ENCODE data around the gene TCEA2. TPM values are rescaled to one million over a fixed set of nuclear protein-coding genes. Genes with fewer than 3 reads are reported as not detected.

The TCEA2 gene
- total and polyA plus RNA-seq, 2 of the 13 experiments (the other 11 are each of a cell fraction or from before 2014, with no cell fraction given) = 28.1 to 33.7 TPM

DNA sequence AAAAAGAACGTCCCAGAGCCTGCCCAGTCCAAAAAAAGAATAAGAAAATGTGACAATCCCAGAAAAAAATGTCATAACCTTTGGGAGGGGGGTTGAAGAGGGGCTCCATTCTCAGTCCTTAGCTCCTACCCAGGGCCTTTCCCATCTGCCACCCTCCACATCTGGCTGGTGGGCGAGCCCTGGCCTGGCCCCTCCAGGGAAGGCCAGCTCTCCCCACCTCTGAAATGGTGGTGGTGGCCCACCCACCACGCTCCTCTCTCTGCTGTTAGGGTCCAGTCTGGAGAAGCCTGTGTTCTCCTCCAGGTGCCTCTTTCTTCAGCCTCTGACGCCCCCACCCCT, 15.9 kb downstream of the TCEA2 start:
- H3K79me2 ChIP-seq (ENCODE audit: insufficient read depth, low read length) = no peaks in the 10 kb centered on the region
- CTCF ChIA-PET (ENCODE audit: low intra/inter-chr PET ratio, low total read pairs) = no interaction called here
- H2AFZ ChIP-seq (ENCODE audit: low read length) = no peak overlapping the region
- H3K27me3 ChIP-seq (ENCODE audit: control insufficient read depth in 1 of 2, insufficient read depth in 2 of 2, low read length in 2 of 2) = peaks cover 1 to 9% of the 10 kb centered on the region in 2 experiments; a peak in 2 of 5 replicates
- no peaks in the 10 kb centered on the region for H3K9me3 ChIP-seq (ENCODE audit: low read length)
- 28% methylated on average over 4 of the region's 4 CpGs for WGBS (ENCODE audit: low lambda C conversion rate)
- H3K4me1 ChIP-seq (ENCODE audit: insufficient read depth, low read length) = peaks cover 53% of the 10 kb centered on the region
- peak overlapping the region; percentile 77 to 89 (median 85) for H3K4me3 ChIP-seq (replicated peaks in 1 of 3; ENCODE audit: insufficient read depth in 1 of 3, low read depth in 2 of 3, low read length in 3 of 3)
- peak overlapping the region; percentile 99 for H3K4me2 ChIP-seq (ENCODE audit: low read depth, low read length)
- no peak overlapping the region for H3K27ac ChIP-seq (ENCODE audit: extremely low read length, insufficient read depth, low read length)
- intact Hi-C loops (cut with micrococcal nuclease; ENCODE audit: unreplicated experiment) (no loop called here), in situ Hi-C loops (cut with HindIII; ENCODE audit: extremely low pct_ligation_motif_present, low pct_unique_long_range_greater_than_20kb) (no loop called here)
- TSS peak; percentile 65 for BruUV-seq (replicated peaks)
- no peak for FAIRE-seq
- peak overlapping the region; percentile 78 for H3K9ac ChIP-seq (ENCODE audit: insufficient read depth, low read depth, low read length)
- TF ChIP-seq U2AF1 (optimal IDR thresholded peaks at IDR 0.05; ENCODE audit: low read depth, low read length) = peak; percentile 8
- 0 out of 2 replicates have a peak, but pooled peaks have one; percentile 5 for TF ChIP-seq TBX2 (CRISPR knock-in tag; IDR thresholded peaks at IDR 0.05; ENCODE audit: borderline replicate concordance)
- TF ChIP-seq, protein P1, sequence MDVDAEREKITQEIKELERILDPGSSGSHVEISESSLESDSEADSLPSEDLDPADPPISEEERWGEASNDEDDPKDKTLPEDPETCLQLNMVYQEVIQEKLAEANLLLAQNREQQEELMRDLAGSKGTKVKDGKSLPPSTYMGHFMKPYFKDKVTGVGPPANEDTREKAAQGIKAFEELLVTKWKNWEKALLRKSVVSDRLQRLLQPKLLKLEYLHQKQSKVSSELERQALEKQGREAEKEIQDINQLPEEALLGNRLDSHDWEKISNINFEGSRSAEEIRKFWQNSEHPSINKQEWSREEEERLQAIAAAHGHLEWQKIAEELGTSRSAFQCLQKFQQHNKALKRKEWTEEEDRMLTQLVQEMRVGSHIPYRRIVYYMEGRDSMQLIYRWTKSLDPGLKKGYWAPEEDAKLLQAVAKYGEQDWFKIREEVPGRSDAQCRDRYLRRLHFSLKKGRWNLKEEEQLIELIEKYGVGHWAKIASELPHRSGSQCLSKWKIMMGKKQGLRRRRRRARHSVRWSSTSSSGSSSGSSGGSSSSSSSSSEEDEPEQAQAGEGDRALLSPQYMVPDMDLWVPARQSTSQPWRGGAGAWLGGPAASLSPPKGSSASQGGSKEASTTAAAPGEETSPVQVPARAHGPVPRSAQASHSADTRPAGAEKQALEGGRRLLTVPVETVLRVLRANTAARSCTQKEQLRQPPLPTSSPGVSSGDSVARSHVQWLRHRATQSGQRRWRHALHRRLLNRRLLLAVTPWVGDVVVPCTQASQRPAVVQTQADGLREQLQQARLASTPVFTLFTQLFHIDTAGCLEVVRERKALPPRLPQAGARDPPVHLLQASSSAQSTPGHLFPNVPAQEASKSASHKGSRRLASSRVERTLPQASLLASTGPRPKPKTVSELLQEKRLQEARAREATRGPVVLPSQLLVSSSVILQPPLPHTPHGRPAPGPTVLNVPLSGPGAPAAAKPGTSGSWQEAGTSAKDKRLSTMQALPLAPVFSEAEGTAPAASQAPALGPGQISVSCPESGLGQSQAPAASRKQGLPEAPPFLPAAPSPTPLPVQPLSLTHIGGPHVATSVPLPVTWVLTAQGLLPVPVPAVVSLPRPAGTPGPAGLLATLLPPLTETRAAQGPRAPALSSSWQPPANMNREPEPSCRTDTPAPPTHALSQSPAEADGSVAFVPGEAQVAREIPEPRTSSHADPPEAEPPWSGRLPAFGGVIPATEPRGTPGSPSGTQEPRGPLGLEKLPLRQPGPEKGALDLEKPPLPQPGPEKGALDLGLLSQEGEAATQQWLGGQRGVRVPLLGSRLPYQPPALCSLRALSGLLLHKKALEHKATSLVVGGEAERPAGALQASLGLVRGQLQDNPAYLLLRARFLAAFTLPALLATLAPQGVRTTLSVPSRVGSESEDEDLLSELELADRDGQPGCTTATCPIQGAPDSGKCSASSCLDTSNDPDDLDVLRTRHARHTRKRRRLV (CRISPR knock-in tag; IDR thresholded peaks at IDR 0.05) = peak; percentile 76; the same call in 1 of the 2 replicates
- TF ChIP-seq ZNF788 (CRISPR knock-in tag; IDR thresholded peaks at IDR 0.05; ENCODE audit: borderline replicate concordance) = peak; percentile 14; the same call in 1 of the 2 replicates
- TF ChIP-seq MIXL1 (CRISPR knock-in tag; IDR thresholded peaks at IDR 0.05) = no peak
- no peak for TF ChIP-seq ZNF766 (CRISPR knock-in tag; IDR thresholded peaks at IDR 0.05; ENCODE audit: borderline replicate concordance)
- 0 out of 2 replicates have a peak, but pooled peaks have one; percentile 43 for TF ChIP-seq ZNF20 (CRISPR knock-in tag; IDR thresholded peaks at IDR 0.05)
- TF ChIP-seq TGIF2 (CRISPR knock-in tag; IDR thresholded peaks at IDR 0.05) = peak; percentile 1; the same call in 1 of the 2 replicates
- TF ChIP-seq, protein P2, sequence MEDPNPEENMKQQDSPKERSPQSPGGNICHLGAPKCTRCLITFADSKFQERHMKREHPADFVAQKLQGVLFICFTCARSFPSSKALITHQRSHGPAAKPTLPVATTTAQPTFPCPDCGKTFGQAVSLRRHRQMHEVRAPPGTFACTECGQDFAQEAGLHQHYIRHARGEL (CRISPR knock-in tag; IDR thresholded peaks at IDR 0.05) = 0 out of 2 replicates have a peak, but pooled peaks have one; percentile 29
- TF ChIP-seq, protein P3, sequence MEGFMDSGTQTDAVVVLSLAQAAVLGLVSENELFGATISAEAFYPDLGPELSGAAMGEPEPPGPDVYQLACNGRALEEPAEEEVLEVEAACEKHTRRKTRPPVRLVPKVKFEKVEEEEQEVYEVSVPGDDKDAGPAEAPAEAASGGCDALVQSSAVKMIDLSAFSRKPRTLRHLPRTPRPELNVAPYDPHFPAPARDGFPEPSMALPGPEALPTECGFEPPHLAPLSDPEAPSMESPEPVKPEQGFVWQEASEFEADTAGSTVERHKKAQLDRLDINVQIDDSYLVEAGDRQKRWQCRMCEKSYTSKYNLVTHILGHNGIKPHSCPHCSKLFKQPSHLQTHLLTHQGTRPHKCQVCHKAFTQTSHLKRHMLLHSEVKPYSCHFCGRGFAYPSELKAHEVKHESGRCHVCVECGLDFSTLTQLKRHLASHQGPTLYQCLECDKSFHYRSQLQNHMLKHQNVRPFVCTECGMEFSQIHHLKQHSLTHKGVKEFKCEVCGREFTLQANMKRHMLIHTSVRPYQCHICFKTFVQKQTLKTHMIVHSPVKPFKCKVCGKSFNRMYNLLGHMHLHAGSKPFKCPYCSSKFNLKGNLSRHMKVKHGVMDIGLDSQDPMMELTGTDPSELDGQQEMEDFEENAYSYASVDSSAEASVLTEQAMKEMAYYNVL (CRISPR knock-in tag; IDR thresholded peaks at IDR 0.05; ENCODE audit: borderline replicate concordance) = peak; percentile 37; the same call in 1 of the 2 replicates
- TF ChIP-seq, protein P4, sequence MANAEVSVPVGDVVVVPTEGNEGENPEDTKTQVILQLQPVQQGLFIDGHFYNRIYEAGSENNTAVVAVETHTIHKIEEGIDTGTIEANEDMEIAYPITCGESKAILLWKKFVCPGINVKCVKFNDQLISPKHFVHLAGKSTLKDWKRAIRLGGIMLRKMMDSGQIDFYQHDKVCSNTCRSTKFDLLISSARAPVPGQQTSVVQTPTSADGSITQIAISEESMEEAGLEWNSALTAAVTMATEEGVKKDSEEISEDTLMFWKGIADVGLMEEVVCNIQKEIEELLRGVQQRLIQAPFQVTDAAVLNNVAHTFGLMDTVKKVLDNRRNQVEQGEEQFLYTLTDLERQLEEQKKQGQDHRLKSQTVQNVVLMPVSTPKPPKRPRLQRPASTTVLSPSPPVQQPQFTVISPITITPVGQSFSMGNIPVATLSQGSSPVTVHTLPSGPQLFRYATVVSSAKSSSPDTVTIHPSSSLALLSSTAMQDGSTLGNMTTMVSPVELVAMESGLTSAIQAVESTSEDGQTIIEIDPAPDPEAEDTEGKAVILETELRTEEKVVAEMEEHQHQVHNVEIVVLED (CRISPR knock-in tag; IDR thresholded peaks at IDR 0.05; ENCODE audit: borderline replicate concordance) = peak; percentile 45; the same call in 1 of the 2 replicates
- TF ChIP-seq, protein P5, sequence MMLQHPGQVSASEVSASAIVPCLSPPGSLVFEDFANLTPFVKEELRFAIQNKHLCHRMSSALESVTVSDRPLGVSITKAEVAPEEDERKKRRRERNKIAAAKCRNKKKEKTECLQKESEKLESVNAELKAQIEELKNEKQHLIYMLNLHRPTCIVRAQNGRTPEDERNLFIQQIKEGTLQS (CRISPR knock-in tag; IDR thresholded peaks at IDR 0.05) = peak; percentile 19; the same call in 1 of the 2 replicates
- no peak for TF ChIP-seq ZNF121 (CRISPR knock-in tag; IDR thresholded peaks at IDR 0.05)
- TF ChIP-seq REL (CRISPR knock-in tag; conservative IDR thresholded peaks at IDR 0.05) = 0 out of 2 replicates have a peak, but pooled peaks have one; percentile 63
- no peak for TF ChIP-seq ZNF180 (CRISPR knock-in tag; IDR thresholded peaks at IDR 0.05; ENCODE audit: borderline replicate concordance, low read depth)
- peaks cover 9% of the 10 kb centered on the region; the same call in 1 of the 2 replicates for H4K20me1 ChIP-seq (ENCODE audit: insufficient read depth, low read length)
- no peaks in the 10 kb centered on the region for H3K36me3 ChIP-seq (replicated peaks in 1 of 2; ENCODE audit: control insufficient read depth in 1 of 2, insufficient read depth in 2 of 2, low read length in 2 of 2)
- POLR2A ChIA-PET = interaction anchor here (1.0 to 4.9 kb wide), 6 partner anchors 14 to 214 kb away, joined by 3 to 25 read pairs (median 8); partner anchors contain the start of genes PCMTD2, TCEA2 and TPD52L2
- ATAC-seq = no peak
- DNase-seq (ENCODE audit: low spot score) = no peak
